BLaER1 treated with 17β-estradiol and CSF1 and Interleukin-3, amounts not matched to agents 10 nM and 100 nM (cell line): Measurements from ENCODE around the gene UNC5C.

Source experiments
- H3K27ac ChIP-seq, 11 experiments: shearing (Covaris generic); formaldehyde crosslinking; 2 replicates each; pipeline ENCODE4 v1.8.1; 2022
- H3K27me3 ChIP-seq, 11 experiments: shearing (Covaris generic); formaldehyde crosslinking; 2 replicates each; pipeline ENCODE4 v1.8.1; 2022
- H3K36me3 ChIP-seq, 11 experiments: shearing (Covaris generic); formaldehyde crosslinking; 2 replicates each; pipeline ENCODE4 v1.8.1; 2022
- H3K4me1 ChIP-seq, 10 experiments: shearing (Covaris generic); formaldehyde crosslinking; 2 replicates each; pipeline ENCODE4 v1.8.1; 2022
- H3K4me2 ChIP-seq, 11 experiments: shearing (Covaris generic); formaldehyde crosslinking; 2 replicates each; pipeline ENCODE4 v1.8.1; 2022
- H3K4me3 ChIP-seq, 10 experiments: shearing (Covaris generic); formaldehyde crosslinking; 2 replicates each; pipeline ENCODE4 v1.8.1; 2022
- H3K9ac ChIP-seq, 11 experiments: shearing (Covaris generic); formaldehyde crosslinking; 2 replicates each; pipeline ENCODE4 v1.8.1; 2022
- H3K9me3 ChIP-seq, 11 experiments: shearing (Covaris generic); formaldehyde crosslinking; replicated peaks in 1 of 11; 2 replicates each; pipeline ENCODE4 v1.8.1; 2022
- H4K20me1 ChIP-seq, 11 experiments: shearing (Covaris generic); formaldehyde crosslinking; 2 replicates each; pipeline ENCODE4 v1.8.1; 2022
- Cebpa-rat ChIP-seq, 11 experiments: shearing (Covaris generic); IDR thresholded peaks; 2 replicates each; pipeline ENCODE4 v1.8.1; 2022

UNC5C gene

GRCh38 chr4:95426455-95426854 lies 122.3 kb downstream of the UNC5C start:
- H3K9me3 ChIP-seq: no peaks in the 10 kb centered on the region
- no peak overlapping the region for H3K9ac ChIP-seq
- H3K27ac ChIP-seq: no peak overlapping the region
- no peak overlapping the region for H3K4me2 ChIP-seq
- no peaks in the 10 kb centered on the region for H4K20me1 ChIP-seq
- no peaks in the 10 kb centered on the region for H3K27me3 ChIP-seq
- H3K4me1 ChIP-seq: peaks cover 0 to 13% (median 3%) of the 10 kb centered on the region in 10 experiments; a peak in 9 of 20 replicates
- H3K4me3 ChIP-seq: no peak overlapping the region
- no peak for TF ChIP-seq Cebpa-rat (IDR thresholded peaks at IDR 0.05)
- no peaks in the 10 kb centered on the region for H3K36me3 ChIP-seq

- Histone ChIP-seq H3K9me3 (no peaks in the 10 kb centered on the region), H4K20me1 (no peaks in the 10 kb centered on the region)
- no peak for TF ChIP-seq Cebpa-rat (IDR thresholded peaks at IDR 0.05)
Measured at GRCh38 chr4:95422436-95422835, 126.3 kb downstream of the UNC5C start.

GRCh38 chr4:95421869-95422268 lies 126.9 kb downstream of the UNC5C start:
- no peaks in the 10 kb centered on the region for H3K27me3 ChIP-seq
- peaks cover 0 to 22% (median 3%) of the 10 kb centered on the region in 10 experiments; a peak in 9 of 20 replicates for H3K4me1 ChIP-seq
- no peak overlapping the region for H3K4me3 ChIP-seq
- no peak for TF ChIP-seq Cebpa-rat (IDR thresholded peaks at IDR 0.05)
- no peak overlapping the region for H3K9ac ChIP-seq
- no peaks in the 10 kb centered on the region for H4K20me1 ChIP-seq
- H3K27ac ChIP-seq: peak overlapping the region in 2 of 11 experiments; percentile 10 to 44; a peak in 2 of 22 replicates
- H3K36me3 ChIP-seq: no peaks in the 10 kb centered on the region
- H3K9me3 ChIP-seq: no peaks in the 10 kb centered on the region
- peak overlapping the region in 4 of 11 experiments; percentile 2 to 30 (median 20); a peak in 5 of 22 replicates for H3K4me2 ChIP-seq

More at GRCh38 chr4:95422436-95422835, 126.3 kb downstream of the UNC5C start:
- Histone ChIP-seq H3K9ac (no peak overlapping the region), H3K4me1 (peaks cover 0 to 22% (median 3%) of the 10 kb centered on the region in 10 experiments; a peak in 9 of 20 replicates), H3K4me3 (no peak overlapping the region), H3K36me3 (no peaks in the 10 kb centered on the region), H3K4me2 (peak overlapping the region in 4 of 11 experiments; percentile 2 to 30 (median 20); a peak in 2 of 22 replicates), H3K27me3 (no peaks in the 10 kb centered on the region), H3K27ac (no peak overlapping the region)

- no peak for TF ChIP-seq Cebpa-rat (IDR thresholded peaks at IDR 0.05)
- H3K27me3 ChIP-seq: no peaks in the 10 kb centered on the region
- H3K4me1 ChIP-seq: peaks cover 0 to 33% (median 9%) of the 10 kb centered on the region in 10 experiments; a peak in 14 of 20 replicates
- no peak overlapping the region for H3K9ac ChIP-seq
- H3K36me3 ChIP-seq: no peaks in the 10 kb centered on the region
- H4K20me1 ChIP-seq: no peaks in the 10 kb centered on the region
- no peak overlapping the region for H3K4me2 ChIP-seq
- H3K27ac ChIP-seq: no peak overlapping the region
- no peak overlapping the region for H3K4me3 ChIP-seq
- 0 out of 22 replicates have a peak, but pooled peaks cover 0 to 5% (median 0%) of the 10 kb centered on the region in 11 experiments for H3K9me3 ChIP-seq
Measured at GRCh38 chr4:95417531-95417930, 131.2 kb downstream of the UNC5C start.

- H3K27me3 ChIP-seq: no peaks in the 10 kb centered on the region
- no peak overlapping the region; a peak in 1 of 22 replicates for H3K4me2 ChIP-seq
- H4K20me1 ChIP-seq: no peaks in the 10 kb centered on the region
- H3K4me1 ChIP-seq: peaks cover 13 to 30% (median 27%) of the 10 kb centered on the region in 10 experiments
- no peak overlapping the region for H3K27ac ChIP-seq
- H3K4me3 ChIP-seq: no peak overlapping the region
- H3K36me3 ChIP-seq: no peaks in the 10 kb centered on the region
- 0 out of 22 replicates have a peak, but pooled peaks cover 0 to 5% (median 0%) of the 10 kb centered on the region in 11 experiments for H3K9me3 ChIP-seq
- H3K9ac ChIP-seq: no peak overlapping the region
- TF ChIP-seq Cebpa-rat (IDR thresholded peaks at IDR 0.05): no peak
Measured at GRCh38 chr4:95415346-95415771, 133.4 kb downstream of the UNC5C start.

- Histone ChIP-seq H4K20me1 (no peaks in the 10 kb centered on the region), H3K4me2 (peak overlapping the region in 10 of 11 experiments; percentile 1 to 71 (median 60); a peak in 19 of 22 replicates)
Measured at GRCh38 chr4:95411371-95412088, 137.2 kb downstream of the UNC5C start.

GRCh38 chr4:95410387-95410977 lies 138.3 kb downstream of the UNC5C start:
- Histone ChIP-seq H3K4me2 (peak overlapping the region in 9 of 11 experiments; percentile 1 to 71 (median 64); a peak in 16 of 22 replicates), H3K9me3 (0 out of 22 replicates have a peak, but pooled peaks cover 0 to 5% (median 0%) of the 10 kb centered on the region in 11 experiments), H4K20me1 (no peaks in the 10 kb centered on the region), H3K36me3 (no peaks in the 10 kb centered on the region), H3K4me3 (no peak overlapping the region), H3K27me3 (no peaks in the 10 kb centered on the region), H3K27ac (no peak overlapping the region), H3K4me1 (peaks cover under 1 to 39% (median 29%) of the 10 kb centered on the region in 10 experiments; a peak in 18 of 20 replicates), H3K9ac (no peak overlapping the region)
- TF ChIP-seq Cebpa-rat (IDR thresholded peaks at IDR 0.05): no peak

More at GRCh38 chr4:95411371-95412088, 137.2 kb downstream of the UNC5C start:
- no peak for TF ChIP-seq Cebpa-rat (IDR thresholded peaks at IDR 0.05)
- Histone ChIP-seq H3K36me3 (no peaks in the 10 kb centered on the region), H3K4me3 (no peak overlapping the region), H3K4me1 (peaks cover 11 to 39% (median 29%) of the 10 kb centered on the region in 10 experiments), H3K27me3 (no peaks in the 10 kb centered on the region), H3K27ac (0 out of 22 replicates have a peak overlapping the region, but pooled peaks of 1 of the 11 experiments have one; percentile 2), H3K9me3 (0 out of 22 replicates have a peak, but pooled peaks cover 0 to 5% (median 0%) of the 10 kb centered on the region in 11 experiments), H3K9ac (no peak overlapping the region)

- 0 out of 22 replicates have a peak, but pooled peaks cover 0 to 5% (median 0%) of the 10 kb centered on the region in 11 experiments for H3K9me3 ChIP-seq
- peak overlapping the region in 5 of 11 experiments; percentile 34 to 71 (median 64); a peak in 7 of 22 replicates for H3K4me2 ChIP-seq
- no peak overlapping the region for H3K4me3 ChIP-seq
- no peaks in the 10 kb centered on the region for H3K27me3 ChIP-seq
- no peak overlapping the region for H3K27ac ChIP-seq
- H3K9ac ChIP-seq: no peak overlapping the region
- no peak for TF ChIP-seq Cebpa-rat (IDR thresholded peaks at IDR 0.05)
- peaks cover 0 to 39% (median 29%) of the 10 kb centered on the region in 10 experiments; a peak in 18 of 20 replicates for H3K4me1 ChIP-seq
- no peaks in the 10 kb centered on the region for H4K20me1 ChIP-seq
- H3K36me3 ChIP-seq: no peaks in the 10 kb centered on the region
Measured at GRCh38 chr4:95409750-95410149, 139.0 kb downstream of the UNC5C start.

GRCh38 chr4:95409127-95409526 lies 139.6 kb downstream of the UNC5C start:
- H3K9me3 ChIP-seq: 0 out of 22 replicates have a peak, but pooled peaks cover 0 to 5% (median 0%) of the 10 kb centered on the region in 11 experiments
- H3K27me3 ChIP-seq: no peaks in the 10 kb centered on the region
- H3K9ac ChIP-seq: no peak overlapping the region
- H3K4me2 ChIP-seq: no peak overlapping the region
- H3K36me3 ChIP-seq: no peaks in the 10 kb centered on the region
- no peak overlapping the region for H3K27ac ChIP-seq
- H3K4me1 ChIP-seq: peaks cover 0 to 36% (median 27%) of the 10 kb centered on the region in 10 experiments; a peak in 18 of 20 replicates
- TF ChIP-seq Cebpa-rat (IDR thresholded peaks at IDR 0.05): no peak
- H4K20me1 ChIP-seq: no peaks in the 10 kb centered on the region
- H3K4me3 ChIP-seq: no peak overlapping the region
